Astrocyte of the cerebellum (primary cell): ENCODE results near the gene KDM3B.

Experiments used
- DNase-seq: peaks from one replicate; pipeline ENCODE4 v3.0.0-alpha.2; 2011; ENCODE audit warnings: low read depth
- H3K4me3 ChIP-seq: 2 replicates; pipeline ENCODE4 v1.5.1; 2011; ENCODE audit warnings: mild to moderate bottlenecking, low read depth, low read length, moderate library complexity
- CTCF ChIP-seq: IDR thresholded peaks from 2 replicates; pipeline ENCODE4 v1.5.1; 2012; ENCODE audit warnings: low read length, low read depth, moderate library complexity, mild to moderate bottlenecking; ENCODE audit errors: missing control alignments
- in situ Hi-C: cut with HindIII; loops from 2 replicates; pipeline ENCODE4 v1.10.0; 2017; ENCODE audit warnings: low sequenced_read_pairs

KDM3B gene

GRCh38 chr5:138349852-138350562 lies 2.5 kb upstream of the KDM3B start:
- TF ChIP-seq CTCF, result no peak
- DNase-seq, result no peak
- in situ Hi-C loops, result no loop called here
- H3K4me3 ChIP-seq, result no peak overlapping the region

GRCh38 chr5:138350563-138350890 lies 2.0 kb upstream of the KDM3B start:
- TF ChIP-seq CTCF, result no peak
- DNase-seq, result no peak
- in situ Hi-C loops, result no loop called here
- no peak overlapping the region for H3K4me3 ChIP-seq

- in situ Hi-C loops, result no loop called here
- TF ChIP-seq CTCF, result no peak
- no peak overlapping the region for H3K4me3 ChIP-seq
- peak; percentile 77 for DNase-seq
These were observed 1.4 kb upstream of the KDM3B start for GRCh38 chr5:138351056-138351455.

GRCh38 chr5:138351517-138351916 lies 968 bp upstream of the KDM3B start:
- DNase-seq, result no peak
- in situ Hi-C loops, result no loop called here
- no peak for TF ChIP-seq CTCF
- no peak overlapping the region for H3K4me3 ChIP-seq

GRCh38 chr5:138352722-138353559 lies 456 bp downstream of the KDM3B start:
- DNase-seq, result no peak
- in situ Hi-C loops, result no loop called here
- peak; percentile 27 for TF ChIP-seq CTCF
- H3K4me3 ChIP-seq, result peak overlapping the region; percentile 89

- H3K4me3 ChIP-seq, result peak overlapping the region; percentile 89
- TF ChIP-seq CTCF, result no peak
- no peak for DNase-seq
- in situ Hi-C loops, result no loop called here
These were observed 1.1 kb downstream of the KDM3B start for GRCh38 chr5:138353560-138354080.
